HG03457 (cell line): ENCODE measurements around the gene STIM2.

Experiments
- ATAC-seq: cut with Tn5 transposase; IDR thresholded peaks from one replicate; pipeline ENCODE4 v1.9.1; 2021; ENCODE audit warnings: moderate number of reproducible peaks; ENCODE audit not compliant: unreplicated experiment

The STIM2 gene

GRCh38 chr4:26836539-26836938 lies 24.1 kb upstream of the STIM2 start:
- ATAC-seq: no peak

- no peak for ATAC-seq
Measured at GRCh38 chr4:26837993-26838842, 22.4 kb upstream of the STIM2 start.

GRCh38 chr4:26839016-26839415 lies 21.6 kb upstream of the STIM2 start:
- ATAC-seq: no peak

GRCh38 chr4:26839534-26839951 lies 21.1 kb upstream of the STIM2 start:
- no peak for ATAC-seq

- no peak for ATAC-seq
Measured at GRCh38 chr4:26840786-26841185, 19.9 kb upstream of the STIM2 start.

GRCh38 chr4:26842911-26843310 lies 17.7 kb upstream of the STIM2 start:
- ATAC-seq: no peak

- ATAC-seq: no peak
Measured at GRCh38 chr4:26850528-26850927, 10.1 kb upstream of the STIM2 start.

GRCh38 chr4:26851129-26851528 lies 9.5 kb upstream of the STIM2 start:
- no peak for ATAC-seq

GRCh38 chr4:26854701-26855100 lies 5.9 kb upstream of the STIM2 start:
- no peak for ATAC-seq

- no peak for ATAC-seq
Measured at GRCh38 chr4:26856906-26857277, 3.7 kb upstream of the STIM2 start.

GRCh38 chr4:26857278-26858034 lies 3.2 kb upstream of the STIM2 start:
- ATAC-seq: peak; percentile 47

- no peak for ATAC-seq
Measured at GRCh38 chr4:26858035-26858918, 2.4 kb upstream of the STIM2 start.

GRCh38 chr4:26858947-26859401 lies 1.7 kb upstream of the STIM2 start:
- ATAC-seq: no peak

GRCh38 chr4:26859762-26860156 lies 882 bp upstream of the STIM2 start:
- ATAC-seq: no peak

GRCh38 chr4:26860922-26861433 lies 337 bp downstream of the STIM2 start:
- peak; percentile 12 for ATAC-seq

- peak; percentile 28 for ATAC-seq
Measured at GRCh38 chr4:26861434-26862186, 969 bp downstream of the STIM2 start.

GRCh38 chr4:26862381-26862915 lies 1.8 kb downstream of the STIM2 start:
- no peak for ATAC-seq

- ATAC-seq: no peak
Measured at GRCh38 chr4:26863512-26863911, 2.9 kb downstream of the STIM2 start.

GRCh38 chr4:26864899-26865298 lies 4.3 kb downstream of the STIM2 start:
- no peak for ATAC-seq

- no peak for ATAC-seq
Measured at GRCh38 chr4:26866203-26866602, 5.6 kb downstream of the STIM2 start.
